AG09309 (cell line): ENCODE results near the gene ATP6V0A4.
A peak's percentile ranks its signal among the peaks of the same experiment; 100 is the strongest.

ENCODE experiments used
- DNase-seq: peaks from one replicate; pipeline ENCODE4 v3.0.0-alpha.2; 2010; ENCODE audit warnings: low read depth
- H3K4me3 ChIP-seq: 2 replicates; pipeline ENCODE4 v1.5.1; 2011; ENCODE audit warnings: mild to moderate bottlenecking, low read depth, low read length, moderate library complexity; ENCODE audit not compliant: control insufficient read depth
- TF ChIP-seq, protein P1 (sequence below): IDR thresholded peaks from 2 replicates; pipeline ENCODE4 v1.5.1; 2011; ENCODE audit warnings: mild to moderate bottlenecking, low read depth, low read length, inconsistent platforms; ENCODE audit not compliant: insufficient read depth, control insufficient read depth; ENCODE audit errors: missing control alignments

The ATP6V0A4 gene

DNA sequence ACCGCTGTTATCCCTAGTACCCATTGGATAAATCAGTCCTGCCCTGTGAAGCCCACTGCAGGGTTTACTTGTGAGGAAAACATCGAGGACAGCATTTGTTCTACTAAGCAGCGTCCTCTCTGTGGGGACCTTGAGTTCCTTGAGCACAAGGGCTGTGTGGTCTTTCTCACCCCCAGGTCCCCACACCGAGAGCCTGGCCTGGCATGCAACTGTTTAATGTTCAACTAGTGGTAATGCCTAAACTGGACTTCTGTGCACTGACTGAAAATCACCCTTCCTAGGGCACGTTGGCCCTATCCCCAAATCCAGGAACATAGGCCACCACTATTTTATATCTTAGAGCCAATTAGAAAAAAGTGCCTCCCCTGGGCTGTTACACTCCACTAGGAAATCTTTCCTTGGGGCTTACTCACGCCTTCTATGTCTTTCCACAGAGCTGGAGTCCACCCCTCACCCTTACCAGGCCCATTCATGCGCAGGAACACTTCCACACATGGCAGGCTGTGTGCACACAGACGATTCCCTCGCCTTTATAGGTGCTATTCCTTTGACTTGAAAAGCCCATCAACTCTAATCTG lies 1.9 kb downstream of the ATP6V0A4 start:
- TF ChIP-seq, protein P1, sequence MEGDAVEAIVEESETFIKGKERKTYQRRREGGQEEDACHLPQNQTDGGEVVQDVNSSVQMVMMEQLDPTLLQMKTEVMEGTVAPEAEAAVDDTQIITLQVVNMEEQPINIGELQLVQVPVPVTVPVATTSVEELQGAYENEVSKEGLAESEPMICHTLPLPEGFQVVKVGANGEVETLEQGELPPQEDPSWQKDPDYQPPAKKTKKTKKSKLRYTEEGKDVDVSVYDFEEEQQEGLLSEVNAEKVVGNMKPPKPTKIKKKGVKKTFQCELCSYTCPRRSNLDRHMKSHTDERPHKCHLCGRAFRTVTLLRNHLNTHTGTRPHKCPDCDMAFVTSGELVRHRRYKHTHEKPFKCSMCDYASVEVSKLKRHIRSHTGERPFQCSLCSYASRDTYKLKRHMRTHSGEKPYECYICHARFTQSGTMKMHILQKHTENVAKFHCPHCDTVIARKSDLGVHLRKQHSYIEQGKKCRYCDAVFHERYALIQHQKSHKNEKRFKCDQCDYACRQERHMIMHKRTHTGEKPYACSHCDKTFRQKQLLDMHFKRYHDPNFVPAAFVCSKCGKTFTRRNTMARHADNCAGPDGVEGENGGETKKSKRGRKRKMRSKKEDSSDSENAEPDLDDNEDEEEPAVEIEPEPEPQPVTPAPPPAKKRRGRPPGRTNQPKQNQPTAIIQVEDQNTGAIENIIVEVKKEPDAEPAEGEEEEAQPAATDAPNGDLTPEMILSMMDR, result no peak
- DNase-seq, result no peak
- no peak overlapping the region for H3K4me3 ChIP-seq

DNA sequence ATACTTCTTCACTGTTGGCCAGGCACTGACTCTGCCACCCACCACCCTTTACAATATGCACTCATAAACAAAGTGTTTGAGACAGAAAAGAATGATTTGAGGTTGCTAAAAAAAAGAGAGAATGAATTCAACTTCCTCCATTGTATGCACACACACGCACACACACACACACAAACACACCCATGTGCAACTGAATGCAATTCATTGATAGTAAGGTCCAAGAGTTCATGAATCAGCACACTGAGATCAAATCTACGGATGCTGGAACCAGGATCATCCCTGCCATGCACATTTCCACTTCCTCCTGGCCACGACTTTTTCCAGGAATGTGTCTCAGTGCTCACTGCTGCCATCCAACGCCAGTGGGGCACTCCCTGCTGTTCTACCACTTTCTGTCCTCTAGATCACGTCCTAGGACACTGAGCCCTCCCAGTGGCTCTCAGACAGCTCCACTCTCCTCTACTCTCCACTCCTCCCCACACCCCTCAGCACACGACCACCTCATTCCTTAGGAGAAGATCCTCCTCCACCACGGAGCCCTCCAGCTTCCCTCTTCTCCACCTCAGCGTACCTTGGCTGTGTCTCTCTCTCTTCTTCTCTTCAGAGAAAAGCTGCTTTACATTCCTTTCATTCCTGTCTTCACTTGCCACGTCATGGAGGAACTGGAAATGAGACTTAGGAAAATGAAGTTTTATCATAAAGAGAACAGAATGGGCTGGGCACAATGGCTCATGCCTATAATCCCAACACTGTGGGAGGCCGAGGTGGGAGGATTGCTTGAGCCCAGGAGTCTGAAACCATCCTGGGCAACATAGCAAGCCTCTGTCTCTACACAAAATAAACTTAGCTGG lies 12.2 kb downstream of the ATP6V0A4 start:
- DNase-seq, result no peak
- H3K4me3 ChIP-seq, result peak overlapping the region; percentile 12
- TF ChIP-seq, protein P1, result no peak

DNA sequence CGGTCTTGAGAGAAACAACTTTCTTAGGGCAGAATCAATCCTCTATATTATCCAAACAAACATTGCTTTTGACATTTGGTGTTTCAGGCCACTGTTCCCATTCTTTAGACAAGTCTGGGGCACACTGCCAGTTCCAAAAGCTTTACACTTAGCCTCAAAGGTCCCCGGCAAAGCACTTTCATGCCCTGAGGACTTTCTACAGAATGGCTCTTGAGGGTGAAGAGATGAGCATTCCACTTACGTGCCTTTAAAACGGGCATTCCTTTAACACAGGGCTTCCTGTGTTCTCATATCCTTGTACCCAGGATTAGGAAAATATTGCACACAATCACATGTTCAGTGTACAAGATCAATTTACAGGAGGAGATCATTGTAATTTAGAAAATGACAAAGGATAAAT lies 13.3 kb downstream of the ATP6V0A4 start:
- no peak overlapping the region for H3K4me3 ChIP-seq
- TF ChIP-seq, protein P1, result no peak
- no peak for DNase-seq

DNA sequence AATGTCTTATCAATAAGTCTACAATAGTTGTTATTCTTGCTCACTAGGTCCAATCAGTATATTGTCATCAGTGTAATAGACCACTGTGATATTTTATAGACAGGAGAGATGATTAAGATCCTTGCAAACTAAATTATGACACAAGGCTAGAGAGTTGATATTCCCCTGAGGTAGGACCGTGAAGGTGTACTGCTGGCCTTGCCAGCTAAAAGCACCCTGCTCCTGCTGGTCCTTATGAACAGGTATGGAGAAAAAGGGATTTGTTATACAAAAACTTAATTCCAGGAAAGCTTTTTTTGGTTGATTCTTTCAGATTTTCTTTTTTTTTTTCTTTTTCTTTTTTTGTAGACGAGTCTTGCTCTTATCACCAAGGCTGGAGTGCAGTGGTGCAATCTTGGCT lies 17.0 kb downstream of the ATP6V0A4 start:
- TF ChIP-seq, protein P1, result no peak
- no peak overlapping the region for H3K4me3 ChIP-seq
- no peak for DNase-seq

DNA sequence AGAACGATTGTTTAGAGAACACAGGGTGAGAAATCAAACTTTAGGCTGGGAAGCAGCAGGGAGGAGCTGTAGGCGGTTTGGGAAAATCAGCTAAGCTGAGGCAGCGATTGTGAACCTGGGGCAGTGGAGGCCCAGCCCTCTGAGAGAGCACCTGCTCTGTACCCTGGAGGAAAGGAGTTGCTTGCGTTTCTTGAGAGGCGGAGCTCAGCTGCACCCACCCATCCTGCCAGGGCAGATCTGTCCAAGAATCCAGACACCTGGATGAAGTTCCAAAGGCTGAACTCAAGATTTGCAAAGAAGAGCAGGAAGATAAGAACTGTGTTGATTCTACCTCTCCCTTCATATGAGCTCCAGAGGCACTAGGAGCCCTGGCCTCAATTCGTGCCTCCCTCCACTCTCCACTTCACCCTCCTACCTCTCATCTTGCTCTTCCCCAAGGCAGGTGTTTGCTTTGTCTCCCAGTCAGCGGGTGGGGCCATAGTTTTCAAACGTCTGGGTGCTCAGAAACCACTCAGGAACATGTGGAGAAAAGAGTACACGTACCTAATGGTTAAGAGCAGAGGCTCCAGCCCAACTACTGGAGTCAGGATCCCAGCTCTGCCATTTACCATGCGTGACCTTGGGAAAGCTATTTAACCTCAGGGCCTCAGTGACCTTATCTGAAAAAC lies 21.7 kb downstream of the ATP6V0A4 start:
- TF ChIP-seq, protein P1, result no peak
- H3K4me3 ChIP-seq, result no peak overlapping the region
- DNase-seq, result no peak

GRCh38 chr7:138773817-138774216 lies 24.2 kb downstream of the ATP6V0A4 start:
- TF ChIP-seq, protein P1, result no peak
- H3K4me3 ChIP-seq, result no peak overlapping the region
- DNase-seq, result no peak
